GM23338 (cell line): ENCODE data around the gene CHMP4B. TPM values are rescaled to one million over a fixed set of nuclear protein-coding genes. Genes with fewer than 3 reads are reported as not detected.

Experiments used
- ATAC-seq: fragments of 200-7000 bp; cut with Tn5 transposase; 3 replicates; pipeline ENCODE4 v1.9.1; 2020
- DNase-seq: peaks from one replicate; pipeline ENCODE4 v3.0.0-alpha.2; 2015; ENCODE audit warnings: low spot score
- H2AFZ ChIP-seq: fragments of 200-600 bp; sonication (generic); 2 replicates; pipeline ENCODE4 v1.8.0; 2016; ENCODE audit warnings: antibody characterized with exemption, mild to moderate bottlenecking, moderate library complexity
- H3F3A ChIP-seq: fragments of 200-600 bp; sonication (generic); replicated peaks from 2 replicates; pipeline ENCODE4 v1.8.0; 2017; ENCODE audit warnings: antibody characterized with exemption, mixed run types, low read depth
- H3K27ac ChIP-seq: fragments of 200-600 bp; sonication (generic); 2 replicates; pipeline ENCODE4 v1.6.1; 2016; ENCODE audit warnings: low read depth
- H3K27me3 ChIP-seq: fragments of 200-600 bp; sonication (generic); 2 replicates; pipeline ENCODE4 v1.8.0; 2016; ENCODE audit warnings: mild to moderate bottlenecking, mixed run types, moderate library complexity; ENCODE audit not compliant: insufficient read depth
- H3K36me3 ChIP-seq: fragments of 200-600 bp; sonication (generic); 2 replicates; pipeline ENCODE4 v1.8.0; 2016; ENCODE audit warnings: mild to moderate bottlenecking; ENCODE audit not compliant: insufficient read depth
- H3K4me1 ChIP-seq: fragments of 200-600 bp; sonication (generic); 2 replicates; pipeline ENCODE4 v1.8.0; 2016; ENCODE audit warnings: mild to moderate bottlenecking, moderate library complexity; ENCODE audit not compliant: insufficient read depth
- H3K4me2 ChIP-seq: fragments of 200-600 bp; sonication (generic); 2 replicates; pipeline ENCODE4 v1.7.1; 2017; ENCODE audit warnings: mixed run types
- H3K4me3 ChIP-seq: fragments of 200-600 bp; sonication (generic); 2 replicates; pipeline ENCODE4 v1.6.1; 2016; ENCODE audit warnings: mixed run types
- H3K79me2 ChIP-seq: fragments of 200-600 bp; sonication (generic); replicated peaks from 2 replicates; pipeline ENCODE4 v1.8.0; 2017; ENCODE audit warnings: mild to moderate bottlenecking; ENCODE audit not compliant: insufficient read depth
- H3K9me2 ChIP-seq: fragments of 200-600 bp; sonication (generic); 2 replicates; pipeline ENCODE4 v1.8.0; 2017; ENCODE audit not compliant: insufficient read depth
- H4K20me1 ChIP-seq: fragments of 200-600 bp; sonication (generic); replicated peaks from 2 replicates; pipeline ENCODE4 v1.8.0; 2017; ENCODE audit warnings: mild to moderate bottlenecking; ENCODE audit not compliant: insufficient read depth
- H3K27ac Mint-ChIP-seq: 2 replicates; pipeline ENCODE4 v1.8.0; 2020; ENCODE audit warnings: inconsistent platforms, mild to moderate bottlenecking, moderate library complexity, mixed read lengths
- H3K27me3 Mint-ChIP-seq: 3 replicates; pipeline ENCODE4 v1.8.0; 2022; ENCODE audit warnings: low read depth, mild to moderate bottlenecking, moderate library complexity, mixed read lengths, inconsistent platforms; ENCODE audit not compliant: insufficient read depth, poor library complexity
- H3K36me3 Mint-ChIP-seq: 3 replicates; pipeline ENCODE4 v1.8.0; 2021; ENCODE audit warnings: low read depth, mild to moderate bottlenecking, inconsistent platforms, moderate library complexity, mixed read lengths
- H3K4me1 Mint-ChIP-seq: 3 replicates; pipeline ENCODE4 v1.8.0; 2020; ENCODE audit warnings: mild to moderate bottlenecking, inconsistent platforms, mixed read lengths
- H3K4me3 Mint-ChIP-seq: 3 replicates; pipeline ENCODE4 v1.8.0; 2021; ENCODE audit warnings: moderate library complexity, mild to moderate bottlenecking, inconsistent platforms, mixed read lengths
- H3K9me3 Mint-ChIP-seq: 3 replicates; pipeline ENCODE4 v1.8.0; 2020; ENCODE audit warnings: moderate library complexity, mild to moderate bottlenecking, inconsistent platforms, mixed read lengths
- CREB1 ChIP-seq: fragments of 250-450 bp; sonication (Bioruptor Pico); IDR thresholded peaks from 2 replicates; pipeline ENCODE4 v1.5.0; 2020; ENCODE audit warnings: low read depth, mild to moderate bottlenecking, moderate library complexity
- EZH2 ChIP-seq: fragments of 200-600 bp; sonication (generic); IDR thresholded peaks from one replicate; pipeline ENCODE4 v1.8.0; 2017; ENCODE audit warnings: antibody characterized with exemption, mild to moderate bottlenecking, low read depth; ENCODE audit not compliant: unreplicated experiment
- EZH2phosphoT487 ChIP-seq: fragments of 200-600 bp; sonication (generic); IDR thresholded peaks from one replicate; pipeline ENCODE4 v1.8.1; 2018; ENCODE audit warnings: antibody characterized with exemption; ENCODE audit not compliant: unreplicated experiment
- JUNB ChIP-seq: IDR thresholded peaks from one replicate; pipeline ENCODE4 v1.6.1; 2016; ENCODE audit warnings: antibody characterized with exemption; ENCODE audit not compliant: unreplicated experiment
- NANOG ChIP-seq: IDR thresholded peaks from 2 replicates; pipeline ENCODE4 v1.6.1; 2016; ENCODE audit warnings: antibody characterized with exemption, borderline replicate concordance
- POLR2AphosphoS5 ChIP-seq: IDR thresholded peaks from 2 replicates; pipeline ENCODE4 v1.6.1; 2016; ENCODE audit warnings: antibody characterized with exemption, low read depth
- STAT1 ChIP-seq: IDR thresholded peaks from one replicate; pipeline ENCODE4 v1.6.1; 2016; ENCODE audit warnings: antibody characterized with exemption; ENCODE audit not compliant: unreplicated experiment
- ZNF114 ChIP-seq: fragments of 250-450 bp; sonication (Bioruptor Pico); IDR thresholded peaks from 2 replicates; pipeline ENCODE4 v1.5.0; 2020; ENCODE audit warnings: mild to moderate bottlenecking, moderate library complexity
- ZNF331 ChIP-seq: fragments of 250-450 bp; sonication (Bioruptor Pico); IDR thresholded peaks from 2 replicates; pipeline ENCODE4 v1.5.0; 2020; ENCODE audit warnings: low read depth, mild to moderate bottlenecking, moderate library complexity
- polyA plus RNA-seq: library from polyadenylated mRNA; unstranded; fragments of >200 nt; fragmentation: Nextera tagmentation; extraction: Ambion mirVana; gene quantifications from 2 replicates; pipeline ENCODE4 v1.2.1, GENCODE V29; 2016
- total RNA-seq: library from RNA; depleted of rRNA; stranded (reverse); fragments of >200 nt; shearing (Covaris generic); gene quantifications from 2 replicates; pipeline ENCODE4 v1.2.3, GENCODE V29; 2014
- TF ChIP-seq, protein P1 (sequence below): fragments of 250-450 bp; sonication (Bioruptor Pico); IDR thresholded peaks from 2 replicates; pipeline ENCODE4 v1.5.0; 2020; ENCODE audit warnings: mild to moderate bottlenecking, moderate library complexity
- TF ChIP-seq, protein P2 (sequence below): IDR thresholded peaks from one replicate; pipeline ENCODE4 v1.6.1; 2018; ENCODE audit warnings: antibody characterized with exemption; ENCODE audit not compliant: unreplicated experiment
- TF ChIP-seq, protein P3 (sequence below): IDR thresholded peaks from 2 replicates; pipeline ENCODE4 v1.6.1; 2016; ENCODE audit warnings: antibody characterized with exemption
- TF ChIP-seq, protein P4 (sequence below), 2 experiments: fragments of 200-600 bp in 1 of 2; sonication (generic) in 1 of 2; conservative IDR thresholded peaks; 2 replicates each; pipeline versions ENCODE4 v1.5.1 to v1.6.1; 2016 to 2017; ENCODE audit warnings: antibody characterized with exemption in 2 of 2, low read depth in 2 of 2, mild to moderate bottlenecking in 2 of 2, moderate library complexity in 1 of 2

The CHMP4B gene
- total and polyA plus RNA-seq, 2 experiments from 2014 or later, result 14.5 to 49.3 TPM

DNA sequence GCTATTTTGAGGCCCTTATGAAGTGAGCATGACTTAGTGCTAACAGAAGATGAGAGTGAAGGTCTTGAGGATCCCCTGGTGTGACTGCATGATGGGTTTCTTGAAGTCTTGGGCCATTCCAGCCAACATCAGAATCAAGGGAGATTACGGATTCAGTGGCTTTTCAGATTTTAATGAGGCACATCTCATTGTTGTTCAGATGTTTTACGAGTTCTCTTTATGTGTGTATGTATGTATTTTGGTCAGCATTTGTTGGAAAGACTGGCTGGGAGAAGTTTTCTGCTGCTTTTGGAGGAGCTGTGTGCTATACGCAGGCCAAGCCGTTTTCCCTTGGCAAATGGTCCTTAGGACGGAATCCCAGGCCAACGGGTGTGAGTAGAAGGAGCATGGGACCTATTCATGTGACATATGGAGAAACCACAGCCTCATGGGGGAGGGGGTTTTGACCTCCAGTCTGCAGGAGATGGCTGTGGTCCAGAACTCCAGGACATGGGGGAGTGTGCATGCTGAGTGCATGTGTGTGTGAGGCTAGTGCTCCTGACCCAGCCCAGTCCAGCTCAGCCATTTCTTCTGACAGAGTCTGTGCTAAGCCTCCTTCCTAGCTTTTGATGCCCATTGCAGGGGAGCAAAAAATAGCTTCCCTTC is 35.3 kb downstream of the CHMP4B start:
- H3K4me3 Mint-ChIP-seq, result peak overlapping the region; percentile 1; the same call in 1 of the 3 replicates

More for the DNA sequence above, 35.3 kb downstream of the CHMP4B start:
- no peak for TF ChIP-seq CREB1 (CRISPR knock-in tag)
- TF ChIP-seq EZH2phosphoT487, result no peak
- TF ChIP-seq, protein P1, sequence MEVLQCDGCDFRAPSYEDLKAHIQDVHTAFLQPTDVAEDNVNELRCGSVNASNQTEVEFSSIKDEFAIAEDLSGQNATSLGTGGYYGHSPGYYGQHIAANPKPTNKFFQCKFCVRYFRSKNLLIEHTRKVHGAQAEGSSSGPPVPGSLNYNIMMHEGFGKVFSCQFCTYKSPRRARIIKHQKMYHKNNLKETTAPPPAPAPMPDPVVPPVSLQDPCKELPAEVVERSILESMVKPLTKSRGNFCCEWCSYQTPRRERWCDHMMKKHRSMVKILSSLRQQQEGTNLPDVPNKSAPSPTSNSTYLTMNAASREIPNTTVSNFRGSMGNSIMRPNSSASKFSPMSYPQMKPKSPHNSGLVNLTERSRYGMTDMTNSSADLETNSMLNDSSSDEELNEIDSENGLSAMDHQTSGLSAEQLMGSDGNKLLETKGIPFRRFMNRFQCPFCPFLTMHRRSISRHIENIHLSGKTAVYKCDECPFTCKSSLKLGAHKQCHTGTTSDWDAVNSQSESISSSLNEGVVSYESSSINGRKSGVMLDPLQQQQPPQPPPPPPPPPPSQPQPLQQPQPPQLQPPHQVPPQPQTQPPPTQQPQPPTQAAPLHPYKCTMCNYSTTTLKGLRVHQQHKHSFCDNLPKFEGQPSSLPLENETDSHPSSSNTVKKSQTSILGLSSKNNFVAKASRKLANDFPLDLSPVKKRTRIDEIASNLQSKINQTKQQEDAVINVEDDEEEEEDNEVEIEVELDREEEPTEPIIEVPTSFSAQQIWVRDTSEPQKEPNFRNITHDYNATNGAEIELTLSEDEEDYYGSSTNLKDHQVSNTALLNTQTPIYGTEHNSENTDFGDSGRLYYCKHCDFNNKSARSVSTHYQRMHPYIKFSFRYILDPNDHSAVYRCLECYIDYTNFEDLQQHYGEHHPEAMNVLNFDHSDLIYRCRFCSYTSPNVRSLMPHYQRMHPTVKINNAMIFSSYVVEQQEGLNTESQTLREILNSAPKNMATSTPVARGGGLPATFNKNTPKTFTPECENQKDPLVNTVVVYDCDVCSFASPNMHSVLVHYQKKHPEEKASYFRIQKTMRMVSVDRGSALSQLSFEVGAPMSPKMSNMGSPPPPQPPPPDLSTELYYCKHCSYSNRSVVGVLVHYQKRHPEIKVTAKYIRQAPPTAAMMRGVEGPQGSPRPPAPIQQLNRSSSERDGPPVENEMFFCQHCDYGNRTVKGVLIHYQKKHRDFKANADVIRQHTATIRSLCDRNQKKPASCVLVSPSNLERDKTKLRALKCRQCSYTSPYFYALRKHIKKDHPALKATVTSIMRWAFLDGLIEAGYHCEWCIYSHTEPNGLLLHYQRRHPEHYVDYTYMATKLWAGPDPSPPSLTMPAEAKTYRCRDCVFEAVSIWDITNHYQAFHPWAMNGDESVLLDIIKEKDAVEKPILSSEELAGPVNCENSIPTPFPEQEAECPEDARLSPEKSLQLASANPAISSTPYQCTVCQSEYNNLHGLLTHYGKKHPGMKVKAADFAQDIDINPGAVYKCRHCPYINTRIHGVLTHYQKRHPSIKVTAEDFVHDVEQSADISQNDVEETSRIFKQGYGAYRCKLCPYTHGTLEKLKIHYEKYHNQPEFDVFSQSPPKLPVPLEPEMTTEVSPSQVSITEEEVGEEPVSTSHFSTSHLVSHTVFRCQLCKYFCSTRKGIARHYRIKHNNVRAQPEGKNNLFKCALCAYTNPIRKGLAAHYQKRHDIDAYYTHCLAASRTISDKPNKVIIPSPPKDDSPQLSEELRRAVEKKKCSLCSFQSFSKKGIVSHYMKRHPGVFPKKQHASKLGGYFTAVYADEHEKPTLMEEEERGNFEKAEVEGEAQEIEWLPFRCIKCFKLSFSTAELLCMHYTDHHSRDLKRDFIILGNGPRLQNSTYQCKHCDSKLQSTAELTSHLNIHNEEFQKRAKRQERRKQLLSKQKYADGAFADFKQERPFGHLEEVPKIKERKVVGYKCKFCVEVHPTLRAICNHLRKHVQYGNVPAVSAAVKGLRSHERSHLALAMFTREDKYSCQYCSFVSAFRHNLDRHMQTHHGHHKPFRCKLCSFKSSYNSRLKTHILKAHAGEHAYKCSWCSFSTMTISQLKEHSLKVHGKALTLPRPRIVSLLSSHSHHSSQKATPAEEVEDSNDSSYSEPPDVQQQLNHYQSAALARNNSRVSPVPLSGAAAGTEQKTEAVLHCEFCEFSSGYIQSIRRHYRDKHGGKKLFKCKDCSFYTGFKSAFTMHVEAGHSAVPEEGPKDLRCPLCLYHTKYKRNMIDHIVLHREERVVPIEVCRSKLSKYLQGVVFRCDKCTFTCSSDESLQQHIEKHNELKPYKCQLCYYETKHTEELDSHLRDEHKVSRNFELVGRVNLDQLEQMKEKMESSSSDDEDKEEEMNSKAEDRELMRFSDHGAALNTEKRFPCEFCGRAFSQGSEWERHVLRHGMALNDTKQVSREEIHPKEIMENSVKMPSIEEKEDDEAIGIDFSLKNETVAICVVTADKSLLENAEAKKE (CRISPR knock-in tag), result no peak
- TF ChIP-seq, protein P2, sequence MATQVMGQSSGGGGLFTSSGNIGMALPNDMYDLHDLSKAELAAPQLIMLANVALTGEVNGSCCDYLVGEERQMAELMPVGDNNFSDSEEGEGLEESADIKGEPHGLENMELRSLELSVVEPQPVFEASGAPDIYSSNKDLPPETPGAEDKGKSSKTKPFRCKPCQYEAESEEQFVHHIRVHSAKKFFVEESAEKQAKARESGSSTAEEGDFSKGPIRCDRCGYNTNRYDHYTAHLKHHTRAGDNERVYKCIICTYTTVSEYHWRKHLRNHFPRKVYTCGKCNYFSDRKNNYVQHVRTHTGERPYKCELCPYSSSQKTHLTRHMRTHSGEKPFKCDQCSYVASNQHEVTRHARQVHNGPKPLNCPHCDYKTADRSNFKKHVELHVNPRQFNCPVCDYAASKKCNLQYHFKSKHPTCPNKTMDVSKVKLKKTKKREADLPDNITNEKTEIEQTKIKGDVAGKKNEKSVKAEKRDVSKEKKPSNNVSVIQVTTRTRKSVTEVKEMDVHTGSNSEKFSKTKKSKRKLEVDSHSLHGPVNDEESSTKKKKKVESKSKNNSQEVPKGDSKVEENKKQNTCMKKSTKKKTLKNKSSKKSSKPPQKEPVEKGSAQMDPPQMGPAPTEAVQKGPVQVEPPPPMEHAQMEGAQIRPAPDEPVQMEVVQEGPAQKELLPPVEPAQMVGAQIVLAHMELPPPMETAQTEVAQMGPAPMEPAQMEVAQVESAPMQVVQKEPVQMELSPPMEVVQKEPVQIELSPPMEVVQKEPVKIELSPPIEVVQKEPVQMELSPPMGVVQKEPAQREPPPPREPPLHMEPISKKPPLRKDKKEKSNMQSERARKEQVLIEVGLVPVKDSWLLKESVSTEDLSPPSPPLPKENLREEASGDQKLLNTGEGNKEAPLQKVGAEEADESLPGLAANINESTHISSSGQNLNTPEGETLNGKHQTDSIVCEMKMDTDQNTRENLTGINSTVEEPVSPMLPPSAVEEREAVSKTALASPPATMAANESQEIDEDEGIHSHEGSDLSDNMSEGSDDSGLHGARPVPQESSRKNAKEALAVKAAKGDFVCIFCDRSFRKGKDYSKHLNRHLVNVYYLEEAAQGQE, result no peak
- TF ChIP-seq STAT1, result no peak
- no peak for TF ChIP-seq JUNB
- no peak for TF ChIP-seq ZNF114
- TF ChIP-seq NANOG, result no peak
- no peak for TF ChIP-seq ZNF331 (CRISPR knock-in tag)
- TF ChIP-seq, protein P3, sequence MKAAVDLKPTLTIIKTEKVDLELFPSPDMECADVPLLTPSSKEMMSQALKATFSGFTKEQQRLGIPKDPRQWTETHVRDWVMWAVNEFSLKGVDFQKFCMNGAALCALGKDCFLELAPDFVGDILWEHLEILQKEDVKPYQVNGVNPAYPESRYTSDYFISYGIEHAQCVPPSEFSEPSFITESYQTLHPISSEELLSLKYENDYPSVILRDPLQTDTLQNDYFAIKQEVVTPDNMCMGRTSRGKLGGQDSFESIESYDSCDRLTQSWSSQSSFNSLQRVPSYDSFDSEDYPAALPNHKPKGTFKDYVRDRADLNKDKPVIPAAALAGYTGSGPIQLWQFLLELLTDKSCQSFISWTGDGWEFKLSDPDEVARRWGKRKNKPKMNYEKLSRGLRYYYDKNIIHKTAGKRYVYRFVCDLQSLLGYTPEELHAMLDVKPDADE, result no peak
- TF ChIP-seq, protein P4, sequence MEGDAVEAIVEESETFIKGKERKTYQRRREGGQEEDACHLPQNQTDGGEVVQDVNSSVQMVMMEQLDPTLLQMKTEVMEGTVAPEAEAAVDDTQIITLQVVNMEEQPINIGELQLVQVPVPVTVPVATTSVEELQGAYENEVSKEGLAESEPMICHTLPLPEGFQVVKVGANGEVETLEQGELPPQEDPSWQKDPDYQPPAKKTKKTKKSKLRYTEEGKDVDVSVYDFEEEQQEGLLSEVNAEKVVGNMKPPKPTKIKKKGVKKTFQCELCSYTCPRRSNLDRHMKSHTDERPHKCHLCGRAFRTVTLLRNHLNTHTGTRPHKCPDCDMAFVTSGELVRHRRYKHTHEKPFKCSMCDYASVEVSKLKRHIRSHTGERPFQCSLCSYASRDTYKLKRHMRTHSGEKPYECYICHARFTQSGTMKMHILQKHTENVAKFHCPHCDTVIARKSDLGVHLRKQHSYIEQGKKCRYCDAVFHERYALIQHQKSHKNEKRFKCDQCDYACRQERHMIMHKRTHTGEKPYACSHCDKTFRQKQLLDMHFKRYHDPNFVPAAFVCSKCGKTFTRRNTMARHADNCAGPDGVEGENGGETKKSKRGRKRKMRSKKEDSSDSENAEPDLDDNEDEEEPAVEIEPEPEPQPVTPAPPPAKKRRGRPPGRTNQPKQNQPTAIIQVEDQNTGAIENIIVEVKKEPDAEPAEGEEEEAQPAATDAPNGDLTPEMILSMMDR (conservative IDR thresholded peaks at IDR 0.05; ENCODE audit: low read depth in 2 of 2), result no peak
- TF ChIP-seq EZH2, result no peak
- TF ChIP-seq POLR2AphosphoS5, result no peak
- H3K27ac Mint-ChIP-seq, result peak overlapping the region; percentile 31; the same call in 1 of the 2 replicates
- no peak for DNase-seq
- Histone ChIP-seq H3K4me1 (peaks cover 48% of the 10 kb centered on the region), H2AFZ (no peak overlapping the region), H3K79me2 (peaks cover 86% of the 10 kb centered on the region), H3K9me2 (no peaks in the 10 kb centered on the region), H4K20me1 (peaks cover 23% of the 10 kb centered on the region), H3F3A (no peaks in the 10 kb centered on the region), H3K27ac (no peak overlapping the region), H3K4me2 (peak overlapping the region; percentile 73), H3K27me3 (no peaks in the 10 kb centered on the region), H3K4me3 (0 out of 2 replicates have a peak overlapping the region, but pooled peaks have one; percentile 22), H3K36me3 (no peaks in the 10 kb centered on the region)
- H3K9me3 Mint-ChIP-seq, result no peaks in the 10 kb centered on the region
- 0 out of 3 replicates have a peak, but pooled peaks cover under 1% of the 10 kb centered on the region for H3K36me3 Mint-ChIP-seq
- ATAC-seq, result no peak
- H3K4me1 Mint-ChIP-seq, result peaks cover 54% of the 10 kb centered on the region
- H3K27me3 Mint-ChIP-seq, result peaks cover 2% of the 10 kb centered on the region
